HG03097 (cell line): Measurements from ENCODE around the gene SUSD3.

ENCODE experiments used
- ATAC-seq: cut with Tn5 transposase; IDR thresholded peaks from one replicate; pipeline ENCODE4 v1.9.1; 2021; ENCODE audit not compliant: unreplicated experiment, low FRiP score

SUSD3 gene

DNA sequence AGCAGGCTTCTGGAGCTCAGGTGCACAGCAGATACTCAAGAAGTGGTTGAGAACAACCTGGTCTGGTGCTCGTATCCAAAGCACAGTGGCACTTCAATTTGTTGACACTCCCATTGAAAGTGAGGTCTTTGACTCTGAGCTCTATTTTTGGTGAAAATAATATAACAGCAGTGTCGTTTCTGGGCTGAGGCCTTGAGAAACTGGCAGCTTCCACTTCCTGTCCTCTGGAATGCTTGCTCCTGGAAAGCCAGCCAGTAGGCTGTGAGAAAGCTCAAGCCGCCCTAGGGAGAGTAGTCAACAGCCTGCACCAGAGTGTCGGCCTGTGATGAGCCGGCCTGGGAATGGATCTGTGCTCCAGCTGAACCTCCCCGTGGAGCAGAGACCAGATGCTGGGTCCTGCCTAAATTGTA is 6.8 kb upstream of the SUSD3 start:
- ATAC-seq: no peak

DNA sequence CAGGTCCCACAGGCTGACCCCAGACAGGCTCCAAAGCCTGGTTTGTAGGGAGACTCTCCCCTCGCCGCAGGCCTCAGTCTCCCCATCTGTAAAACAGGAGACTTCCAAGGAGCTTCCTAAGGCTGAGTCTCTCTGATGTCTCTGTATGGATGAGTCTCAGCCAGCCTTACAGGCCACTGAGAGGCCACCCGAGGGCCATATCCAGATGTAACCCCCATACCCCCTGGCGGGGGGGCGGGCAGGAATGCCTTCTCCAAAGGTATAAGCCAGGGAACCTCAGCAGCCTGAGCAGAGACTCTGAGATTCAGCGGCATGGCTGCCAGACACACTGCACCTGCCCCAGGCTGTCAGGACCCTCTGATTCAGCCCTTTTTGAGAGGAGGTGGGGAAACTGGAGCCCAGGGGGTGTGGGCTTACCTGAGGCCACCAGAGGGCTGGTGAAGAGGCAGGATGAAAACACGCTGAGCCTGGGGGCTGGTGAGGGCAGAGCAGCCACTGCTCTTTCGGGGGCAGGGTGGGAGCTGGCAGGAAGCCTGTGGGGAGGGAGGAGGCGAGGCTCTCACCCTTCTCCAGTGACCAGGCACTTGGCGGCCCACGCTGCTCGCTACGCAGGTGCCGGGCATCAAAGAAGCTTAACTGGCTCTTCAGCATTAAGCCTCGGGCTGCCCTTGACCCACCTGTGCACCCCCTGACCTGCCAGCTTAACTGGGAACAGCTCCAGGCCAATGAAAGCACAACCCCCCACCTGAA is 5.5 kb upstream of the SUSD3 start:
- ATAC-seq: no peak

DNA sequence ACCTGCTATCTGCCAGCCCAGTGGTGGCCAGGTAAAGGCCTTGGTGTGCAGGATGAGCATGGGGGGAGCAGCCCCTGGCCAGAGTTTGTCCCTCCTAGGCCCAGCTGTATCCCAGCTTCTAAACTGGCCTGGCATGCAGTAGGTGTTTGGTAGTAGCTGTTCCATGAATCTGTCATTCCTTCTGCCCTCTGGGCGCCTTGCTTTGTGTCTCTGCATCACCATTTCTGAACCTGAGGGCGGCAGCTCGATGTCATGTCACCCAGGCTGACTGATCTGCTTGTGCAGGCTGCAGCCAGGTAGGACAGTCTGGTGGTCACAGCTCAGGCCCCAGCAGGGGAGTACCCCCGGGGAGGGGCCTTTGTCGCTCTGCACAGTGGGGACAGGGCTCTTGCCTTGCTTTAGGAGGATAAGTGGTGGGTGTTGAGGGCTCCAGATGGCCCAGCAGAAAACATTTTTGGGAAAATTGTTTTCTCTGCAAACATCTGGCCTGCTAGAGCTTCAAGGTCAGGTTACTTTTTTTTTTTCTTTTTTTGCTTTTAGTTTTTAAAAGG is 4.6 kb upstream of the SUSD3 start:
- ATAC-seq: no peak

DNA sequence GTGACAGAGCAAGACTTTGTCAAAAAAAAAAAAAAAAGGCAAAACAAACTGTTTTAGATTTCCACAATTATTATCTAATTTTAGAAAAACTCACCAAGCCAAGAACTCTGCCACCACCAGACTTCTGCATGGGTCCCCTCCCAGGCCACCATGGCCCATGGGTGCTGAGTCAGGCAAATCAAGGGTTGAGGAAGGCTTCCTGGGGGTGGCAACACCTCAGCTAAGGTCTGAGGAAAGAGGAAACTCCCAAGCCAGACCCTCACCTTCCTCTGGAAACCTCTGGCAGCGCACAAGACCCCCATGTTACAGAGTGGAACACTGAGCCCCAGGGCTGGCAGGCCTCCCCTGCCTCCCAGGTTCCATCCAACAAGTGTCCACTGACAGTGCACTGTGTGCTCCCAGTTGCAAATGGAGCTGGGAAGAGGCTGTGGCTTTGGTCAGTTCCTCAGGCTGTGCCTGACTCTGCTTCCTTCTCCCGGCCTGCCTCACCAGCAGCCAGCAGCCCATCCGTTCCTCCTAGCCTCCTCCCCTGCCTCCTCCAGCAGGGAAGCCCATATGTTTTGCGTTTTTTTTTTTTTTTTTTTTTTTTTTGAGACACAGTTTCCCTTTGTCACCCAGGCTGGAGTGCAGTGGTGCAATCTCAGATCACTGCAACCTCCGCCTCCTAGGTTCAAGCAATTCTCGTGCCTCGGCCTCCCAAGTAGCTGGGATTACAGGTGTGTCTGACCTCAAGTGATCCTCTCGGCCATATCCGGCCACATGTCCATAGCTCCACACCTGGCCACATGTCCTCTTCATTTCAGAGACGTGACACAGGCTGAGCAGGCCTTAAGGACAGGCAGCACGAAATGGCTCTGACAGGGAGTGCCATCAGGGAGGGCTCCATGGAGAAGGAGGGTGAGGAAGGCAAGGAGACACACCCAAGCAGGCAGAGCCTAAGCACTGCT is 3.5 kb upstream of the SUSD3 start:
- no peak for ATAC-seq

DNA sequence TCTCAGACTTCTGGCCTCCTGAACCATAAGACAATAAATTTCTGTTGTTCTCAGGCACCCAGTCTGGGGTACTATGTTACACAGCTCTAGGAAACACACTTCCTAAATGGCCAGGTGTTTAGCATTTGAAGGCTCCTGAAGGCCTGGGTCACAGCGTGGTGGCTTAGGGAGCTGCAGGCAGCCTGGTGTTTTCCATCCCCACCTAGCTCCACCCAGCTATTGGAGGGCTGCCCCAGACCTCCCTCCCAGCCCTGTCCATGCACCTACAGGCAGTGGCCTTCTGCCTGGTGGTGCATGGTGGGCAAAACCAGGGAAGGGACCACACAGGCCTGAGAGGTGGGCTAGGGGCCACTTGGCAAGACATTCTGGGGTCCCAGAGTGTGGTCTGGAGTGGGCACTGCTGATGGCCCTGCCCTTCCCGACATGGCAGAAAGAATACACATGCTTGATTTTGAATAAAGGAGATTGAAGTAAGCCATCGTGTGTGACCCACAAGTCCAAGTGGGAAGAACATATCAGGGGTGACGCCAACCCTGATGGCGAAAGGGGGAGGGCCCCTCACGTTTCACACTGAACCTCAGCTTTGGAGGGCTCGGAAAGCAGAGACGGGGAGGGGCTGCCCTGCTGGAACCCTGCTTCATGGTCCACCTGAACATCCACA is 1.3 kb upstream of the SUSD3 start:
- no peak for ATAC-seq

DNA sequence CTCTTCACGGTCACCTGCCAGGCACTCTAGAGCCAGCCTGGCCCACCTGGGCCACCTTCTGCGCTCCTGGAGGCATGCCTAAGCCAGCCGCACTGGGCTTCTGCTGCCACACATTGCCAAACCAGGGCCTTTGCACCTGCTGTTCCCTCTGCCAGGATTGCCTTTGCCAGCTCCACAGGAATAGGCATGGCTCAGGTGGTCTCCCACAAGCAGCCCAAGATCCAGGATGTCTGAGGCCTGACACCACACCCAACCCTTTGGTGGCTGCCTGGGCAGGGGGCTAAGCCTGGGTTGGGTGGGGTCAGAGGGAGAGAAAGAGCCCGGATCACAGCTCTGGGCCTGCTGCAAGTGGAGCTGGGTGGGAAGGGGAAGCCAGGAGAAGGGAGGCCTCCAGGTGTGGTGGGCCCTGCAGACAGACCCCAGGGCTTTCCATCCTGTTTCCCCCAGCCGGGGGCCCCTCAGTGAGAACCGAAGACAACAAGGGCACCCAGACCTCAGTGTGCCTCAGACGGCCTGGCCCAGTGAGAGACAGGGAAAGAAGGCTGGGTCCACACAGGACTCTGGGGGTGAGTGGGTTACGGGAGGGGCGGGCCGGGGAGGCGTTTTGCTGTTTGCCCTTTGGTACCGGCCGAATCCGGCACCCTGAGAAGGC is 672 bp upstream of the SUSD3 start:
- ATAC-seq: peak; percentile 8

DNA sequence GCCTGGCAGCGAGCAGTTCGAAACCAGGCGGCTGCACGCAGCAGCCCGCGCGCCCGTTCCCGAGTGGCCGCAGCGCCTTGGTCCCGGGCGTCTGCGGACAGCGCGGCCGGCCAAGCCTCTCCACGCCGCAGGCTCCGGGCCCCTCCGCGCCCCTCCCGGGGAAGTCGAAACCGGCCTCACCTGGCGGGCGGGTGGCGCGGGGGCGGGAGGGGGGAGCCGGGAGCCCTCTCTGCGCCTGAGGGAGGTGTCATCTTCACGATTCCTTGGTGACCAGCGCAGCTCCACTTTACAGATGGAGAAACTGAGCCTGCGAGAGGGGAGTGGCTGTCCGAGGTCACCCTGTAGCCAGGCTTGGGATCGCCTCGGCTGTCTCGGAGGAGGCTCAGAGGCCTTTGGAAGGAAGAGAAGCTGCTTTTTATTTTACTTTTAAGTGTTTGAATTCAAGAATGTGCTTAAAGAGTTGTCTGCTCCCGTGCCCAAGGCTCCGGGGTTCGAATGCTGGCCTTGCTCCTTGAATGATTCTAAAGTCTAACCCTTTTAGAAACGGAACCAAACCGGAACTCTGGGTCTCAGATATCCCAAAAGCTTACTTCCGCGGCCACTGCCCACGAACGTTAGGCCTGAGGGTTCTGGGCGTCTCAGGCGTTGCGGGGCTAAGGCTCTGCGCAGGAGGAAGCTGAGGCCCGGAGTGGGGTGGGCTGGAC is 662 bp downstream of the SUSD3 start:
- ATAC-seq: no peak

DNA sequence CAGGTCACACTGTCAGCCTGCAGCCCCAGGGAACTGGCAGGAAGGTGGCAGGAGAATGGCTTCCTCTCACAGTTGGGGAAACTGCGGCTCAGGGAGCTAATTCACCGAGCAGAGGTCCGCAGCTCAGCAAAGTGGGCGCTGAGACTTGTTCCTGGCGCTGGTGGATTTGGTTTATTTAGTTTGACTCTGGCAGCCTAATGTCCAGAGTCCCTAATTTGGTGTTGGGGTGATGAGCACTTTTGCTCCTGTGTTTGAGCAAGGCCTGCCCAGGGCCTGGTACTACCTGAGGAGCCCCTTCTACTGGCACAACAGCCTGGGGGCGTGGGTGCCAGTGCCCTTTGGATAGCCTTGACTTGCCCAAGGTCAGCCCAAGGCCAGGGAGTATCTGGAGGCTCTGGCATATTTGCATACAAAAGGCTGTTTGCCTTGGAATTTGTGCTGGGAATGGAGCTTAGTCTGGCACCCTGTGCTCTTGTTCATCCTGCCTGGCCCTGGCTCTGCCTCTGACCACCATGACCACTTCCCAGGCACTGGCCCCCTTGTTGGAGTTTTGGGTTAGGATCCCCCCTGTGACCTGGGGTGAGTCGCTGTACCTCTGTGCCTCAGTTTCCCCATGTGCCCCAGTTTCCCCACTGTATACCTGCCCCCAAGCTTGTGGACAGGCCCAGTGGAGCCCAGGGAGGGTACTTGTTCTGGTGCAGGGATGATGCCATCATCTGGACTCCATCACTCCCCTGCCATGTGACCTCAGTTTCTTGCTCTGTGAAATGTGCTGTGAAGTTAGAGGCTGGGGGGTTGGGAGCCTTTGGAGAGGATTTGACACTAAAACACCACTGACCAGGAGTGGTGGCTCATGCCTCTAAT is 1.4 kb downstream of the SUSD3 start:
- no peak for ATAC-seq

DNA sequence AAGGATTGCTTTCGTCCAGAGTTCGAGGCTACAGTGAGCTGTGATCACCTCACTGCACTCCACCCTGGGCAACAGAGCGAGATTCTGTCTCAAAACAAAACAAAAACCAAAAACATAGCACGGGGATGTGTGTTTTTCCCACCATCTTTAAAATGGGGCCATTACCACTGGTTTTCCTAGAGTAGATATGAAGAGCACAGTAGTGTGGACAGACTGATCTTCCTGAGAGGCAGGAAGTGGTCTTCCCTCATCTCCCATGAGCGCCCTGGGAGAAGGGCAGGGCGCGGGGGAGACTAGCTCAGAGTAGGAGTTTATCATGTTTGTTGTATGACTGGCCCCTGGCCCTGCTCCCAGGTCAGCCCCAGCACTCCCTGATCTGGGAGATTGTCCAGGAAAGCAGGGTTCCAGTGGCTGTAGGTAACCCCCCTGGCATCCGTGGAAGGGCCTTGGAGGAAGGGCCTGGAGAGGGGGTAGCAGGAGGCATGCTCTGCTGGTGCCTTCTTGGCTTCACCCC is 2.3 kb downstream of the SUSD3 start:
- no peak for ATAC-seq

DNA sequence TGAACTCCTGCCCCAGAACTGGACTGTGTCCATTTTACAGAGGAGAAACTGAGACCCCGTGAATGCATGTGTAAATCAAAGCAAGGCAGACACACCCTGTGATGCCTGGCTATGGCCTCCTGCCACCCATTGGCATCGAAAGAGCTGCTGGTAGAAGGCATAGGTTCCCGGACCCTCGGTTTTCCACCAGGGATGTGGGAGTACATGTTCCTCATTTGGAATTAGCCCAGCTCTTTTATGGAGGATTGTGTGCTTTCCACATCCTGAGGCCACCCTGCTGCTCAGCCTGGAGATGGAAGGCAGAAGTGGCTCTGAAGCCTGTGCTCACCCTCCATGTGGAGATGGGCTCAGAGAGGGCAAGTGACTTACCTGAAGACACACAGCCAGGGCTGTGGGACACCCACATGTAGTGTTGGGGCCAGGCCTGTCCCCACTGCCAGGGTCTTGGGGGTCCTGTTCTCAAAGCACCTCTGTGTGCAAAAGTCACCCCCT is 2.8 kb downstream of the SUSD3 start:
- ATAC-seq: no peak

DNA sequence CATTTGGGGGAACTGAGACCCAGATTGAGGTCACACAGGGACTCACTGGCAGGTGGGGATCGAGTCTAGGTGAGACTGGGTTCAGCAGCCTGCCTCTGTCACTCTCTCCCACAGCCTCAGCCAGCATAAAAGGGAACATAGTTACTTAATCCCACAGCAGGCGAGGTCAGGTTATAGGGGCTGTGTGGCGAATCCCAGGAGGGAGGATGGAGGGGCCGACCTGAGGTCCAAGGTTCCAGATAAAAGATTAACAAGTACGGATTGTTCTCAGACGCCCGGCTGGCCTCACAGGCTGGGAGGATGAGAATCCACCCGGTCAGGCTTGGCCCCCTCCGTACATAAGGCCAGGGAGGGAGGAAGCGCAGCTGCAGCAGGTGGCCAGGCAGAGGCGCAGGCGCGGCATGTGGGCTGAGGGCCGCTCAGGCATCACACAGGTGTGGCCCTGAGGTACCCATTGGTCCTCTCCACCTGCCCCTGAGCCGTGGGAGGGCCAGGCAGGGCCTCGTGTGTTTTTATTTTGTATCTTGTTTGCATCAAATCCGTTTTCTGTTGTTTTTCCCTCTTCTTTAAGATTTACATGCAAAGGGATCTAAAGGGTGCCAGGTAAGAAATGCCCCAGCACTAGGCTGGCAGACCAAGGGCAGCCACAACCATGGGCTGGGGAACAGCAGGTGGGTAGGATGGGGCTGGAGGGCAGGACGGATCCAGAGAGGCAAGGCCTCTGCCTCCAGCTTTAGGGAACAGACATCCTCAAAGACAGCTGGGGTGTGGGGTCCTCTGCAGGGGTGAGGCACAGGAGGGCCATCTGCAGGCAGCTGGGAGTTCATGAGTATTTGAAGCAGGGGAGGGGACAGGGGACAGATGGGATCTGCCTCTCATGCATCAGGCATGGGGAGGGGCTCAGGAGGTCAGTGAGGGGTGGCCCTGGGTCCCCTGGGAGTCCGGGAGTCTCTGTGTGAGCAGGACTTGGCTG is 3.6 kb downstream of the SUSD3 start:
- no peak for ATAC-seq

DNA sequence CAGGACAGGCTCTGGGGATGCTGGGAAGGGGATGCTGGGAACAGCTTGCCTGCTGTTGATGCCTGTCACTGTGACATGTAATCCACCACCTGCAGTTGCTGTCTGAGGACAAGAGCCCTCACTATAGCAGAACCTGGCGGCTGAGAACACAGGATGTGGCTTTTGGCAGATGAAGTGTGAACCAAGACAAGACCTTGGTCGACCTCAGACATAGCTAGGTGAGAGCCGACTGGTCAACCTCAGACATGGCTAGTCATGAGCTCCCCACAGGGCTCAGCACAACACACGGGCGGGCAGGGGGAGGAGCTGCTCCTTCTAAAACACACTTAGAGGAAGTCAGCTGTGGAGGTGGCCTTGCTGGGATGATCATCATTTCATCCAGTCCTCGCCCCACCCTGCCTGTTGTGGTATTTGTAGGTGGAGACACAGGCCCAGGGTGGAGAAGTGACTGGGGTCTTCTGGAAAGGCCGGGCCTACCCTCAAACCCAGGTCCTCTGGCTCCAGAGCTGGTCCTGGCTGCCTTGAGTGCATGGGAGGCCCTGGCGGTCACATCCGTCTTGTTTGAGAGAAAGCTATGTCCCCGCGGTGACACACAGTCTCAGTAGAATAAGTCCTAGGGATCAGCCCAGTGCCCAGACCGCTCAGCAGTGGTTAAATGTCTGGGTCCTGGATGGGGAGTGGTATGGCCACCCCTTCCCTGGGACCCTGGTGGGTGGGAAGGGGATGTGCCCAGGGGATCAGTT is 6.1 kb downstream of the SUSD3 start:
- peak; percentile 79 for ATAC-seq

DNA sequence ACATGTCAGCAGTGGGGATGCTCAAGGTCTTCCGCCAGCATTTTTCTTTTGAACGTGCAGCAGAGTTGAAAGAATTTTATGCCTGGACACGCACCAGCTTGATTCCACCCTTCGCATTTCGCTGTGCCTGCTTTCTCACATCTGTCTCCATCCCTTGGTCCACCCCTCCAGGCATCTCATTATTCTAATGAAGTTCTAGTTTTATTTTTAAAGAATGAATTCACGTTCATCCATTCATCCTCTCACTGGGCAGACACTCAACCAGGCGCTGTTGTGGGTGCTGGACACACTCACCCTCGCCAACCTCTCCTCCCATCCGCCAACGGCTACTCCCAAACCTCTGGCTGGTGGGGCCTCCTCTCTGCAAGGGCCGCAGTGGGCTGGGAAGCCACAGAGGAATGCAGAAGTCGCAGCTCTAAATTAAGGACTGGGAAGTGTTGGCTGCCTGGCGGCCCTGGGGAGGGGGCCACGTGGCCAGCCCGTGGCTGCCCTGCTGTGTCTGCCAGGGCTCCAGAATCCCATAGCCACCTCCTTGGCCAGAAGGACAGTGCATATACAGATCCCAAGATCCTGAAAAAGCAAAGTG is 6.7 kb downstream of the SUSD3 start:
- ATAC-seq: no peak

DNA sequence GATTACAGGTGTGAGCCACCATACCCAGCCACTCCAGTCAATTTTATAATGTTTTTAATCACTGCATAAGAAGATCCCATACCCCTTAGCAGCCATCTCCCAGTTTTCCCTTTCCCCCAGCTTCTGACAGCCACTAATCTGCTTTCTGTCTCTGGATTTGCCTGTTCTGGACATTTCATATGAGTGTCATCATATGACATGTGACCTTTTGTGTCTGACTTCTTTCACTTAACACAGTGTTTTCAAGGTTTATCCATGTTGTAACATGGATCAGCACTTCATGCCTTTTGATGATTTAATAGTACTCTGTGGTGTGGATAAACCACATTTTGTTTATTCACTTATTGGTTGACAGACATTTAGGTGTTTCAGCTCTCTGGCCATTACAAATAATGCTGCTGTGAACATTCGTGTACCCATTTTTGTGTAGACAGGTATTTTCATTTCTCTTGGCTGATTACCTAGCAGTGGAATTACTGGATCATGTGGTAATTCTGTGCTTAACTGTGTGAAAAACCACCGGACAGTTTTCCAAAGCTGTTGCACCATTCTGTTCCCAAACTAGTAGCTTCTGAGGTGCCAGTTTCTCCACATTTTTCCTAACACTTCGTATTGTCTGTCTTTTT is 8.6 kb downstream of the SUSD3 start:
- ATAC-seq: no peak

DNA sequence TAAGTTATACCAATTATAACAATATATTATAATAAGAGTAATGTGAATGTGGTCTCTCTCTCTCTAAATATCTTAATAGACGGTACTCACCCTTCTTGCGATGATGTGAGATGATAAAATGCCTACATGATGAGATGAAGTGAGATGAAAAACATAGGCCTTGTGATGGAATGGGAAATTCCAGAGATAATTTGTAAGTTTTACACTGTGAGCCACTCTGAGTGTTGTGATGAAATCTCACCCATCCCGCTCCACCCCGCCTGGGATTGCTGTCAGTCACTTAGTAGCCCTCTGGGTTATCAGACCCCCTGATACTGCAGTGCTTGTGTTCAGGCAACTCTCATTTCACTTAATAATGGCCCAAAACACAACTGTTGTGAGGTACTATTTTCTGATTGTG is 10.5 kb downstream of the SUSD3 start:
- ATAC-seq: no peak

DNA sequence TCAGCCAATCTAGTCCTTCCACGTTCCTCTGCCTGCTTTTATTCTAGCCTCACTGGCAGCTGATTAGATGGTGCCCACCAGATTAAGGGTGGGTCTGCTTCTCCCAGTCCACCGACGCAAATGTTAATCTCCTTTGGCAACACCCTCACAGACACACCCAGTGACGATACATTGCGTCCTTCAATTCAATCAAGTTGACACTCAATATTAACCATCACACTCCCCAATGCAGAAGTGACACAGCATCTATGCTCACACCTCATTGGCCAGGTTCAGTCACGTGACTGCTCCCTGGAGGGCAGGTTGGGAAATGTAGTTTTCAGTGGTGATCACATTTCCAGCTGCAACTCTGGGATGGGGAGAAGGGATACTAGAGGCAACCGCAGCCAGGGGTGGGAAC is 13.0 kb downstream of the SUSD3 start:
- no peak for ATAC-seq
